B cell (primary cell): ENCODE measurements around the gene CACNA2D1. TPM values are rescaled to one million over a fixed set of nuclear protein-coding genes. Genes with fewer than 3 reads are reported as not detected.

Experiments used
- ATAC-seq: fragments of 200-7000 bp; cut with Tn5 transposase; one replicate; pipeline ENCODE4 v1.10.0; 2021; ENCODE audit warnings: low read depth, mild to moderate bottlenecking, moderate number of reproducible peaks, moderate library complexity
- CTCF ChIA-PET: fragments of 350-600 bp; sonication (Branson Sonifier 250); formaldehyde crosslinking; loops from one replicate; lab custom pipeline; 2021; ENCODE audit warnings: antibody characterized with exemption, inconsistent platforms; lab: Charles Lee
- POLR2A ChIA-PET: fragments of 350-600 bp; sonication (Branson Sonifier 250); formaldehyde crosslinking; loops from one replicate; lab custom pipeline; 2021; ENCODE audit warnings: antibody characterized with exemption; lab: Charles Lee
- DNase-seq: peaks from one replicate; pipeline ENCODE4 v3.0.0; 2013
- H2AFZ ChIP-seq: 2 replicates; pipeline ENCODE4 v1.6.1; 2012; ENCODE audit warnings: mild to moderate bottlenecking, low read depth, low read length; ENCODE audit not compliant: insufficient read depth, poor library complexity, severe bottlenecking
- H3K27ac ChIP-seq, 2 donors: 1 replicate in 1 of 2; 2 replicates in 1 of 2; pipeline ENCODE4 v1.5.1; 2012 to 2013; ENCODE audit warnings: low read length in 2 of 2, mild to moderate bottlenecking in 2 of 2, moderate library complexity in 1 of 2
- H3K27me3 ChIP-seq, 4 experiments: fragments of 200-600 bp in 1 of 4; sonication (generic) in 1 of 4; replicated peaks in 1 of 4; 1 replicate in 2 of 4; 2 replicates in 2 of 4; pipeline versions ENCODE4 v1.6.1 to v1.7.0; 2013 to 2016; ENCODE audit warnings: low read length in 3 of 4, mild to moderate bottlenecking in 2 of 4, mixed read lengths in 1 of 4, moderate library complexity in 1 of 4; ENCODE audit not compliant: insufficient read depth in 4 of 4, control insufficient read depth in 3 of 4; ENCODE audit errors: control extremely low read depth in 1 of 4
- H3K36me3 ChIP-seq, 2 experiments: replicated peaks in 1 of 2; 1 replicate in 1 of 2; 2 replicates in 1 of 2; pipeline versions ENCODE4 v1.6.1 to v1.7.1; 2013; ENCODE audit warnings: low read length in 1 of 2; ENCODE audit not compliant: insufficient read depth in 2 of 2, control insufficient read depth in 1 of 2; ENCODE audit errors: control extremely low read depth in 1 of 2, extremely low read depth in 1 of 2
- H3K4me1 ChIP-seq, 2 donors: fragments of 200-600 bp in 1 of 2; sonication (generic) in 1 of 2; 1 replicate in 1 of 2; 2 replicates in 1 of 2; pipeline versions ENCODE4 v1.5.1 to v1.6.1; 2013 to 2017; ENCODE audit warnings: low read length in 2 of 2; ENCODE audit not compliant: control insufficient read depth in 2 of 2, insufficient read depth in 2 of 2
- H3K4me2 ChIP-seq: replicated peaks from 2 replicates; pipeline ENCODE3; 2012; ENCODE audit warnings: mild to moderate bottlenecking, low read depth, low read length; ENCODE audit not compliant: poor library complexity, severe bottlenecking
- H3K4me3 ChIP-seq, 5 experiments: fragments of 200-600 bp in 1 of 5; sonication (generic) in 1 of 5; 1 replicate in 3 of 5; 2 replicates in 2 of 5; pipeline versions ENCODE4 v1.5.1 to v1.7.0; 2011 to 2016; ENCODE audit warnings: low read length in 4 of 5, mild to moderate bottlenecking in 4 of 5, low read depth in 2 of 5, control low read depth in 1 of 5, moderate library complexity in 1 of 5; ENCODE audit not compliant: insufficient read depth in 1 of 5; ENCODE audit errors: control extremely low read depth in 1 of 5, extremely low read depth in 1 of 5
- H3K79me2 ChIP-seq: fragments of 200-600 bp; sonication (generic); one replicate; pipeline ENCODE4 v1.6.0; 2016; ENCODE audit warnings: low read length; ENCODE audit not compliant: control insufficient read depth, insufficient read depth
- H3K9ac ChIP-seq: fragments of 200-600 bp; sonication (generic); 2 replicates; pipeline ENCODE4 v1.6.1; 2017; ENCODE audit warnings: mild to moderate bottlenecking, low read length, moderate library complexity
- H3K9me3 ChIP-seq, 3 donors: one replicate each; pipeline versions ENCODE4 v1.6.1 to v1.7.1; 2013; ENCODE audit warnings: low read length in 2 of 3; ENCODE audit not compliant: control insufficient read depth in 2 of 3, insufficient read depth in 1 of 3; ENCODE audit errors: control extremely low read depth in 1 of 3
- H4K20me1 ChIP-seq: 2 replicates; pipeline ENCODE4 v1.6.0; 2012; ENCODE audit warnings: mild to moderate bottlenecking, low read length; ENCODE audit not compliant: insufficient read depth, control insufficient read depth, poor library complexity, severe bottlenecking
- H3K27ac Mint-ChIP-seq: one replicate; pipeline ENCODE4 v1.8.0; 2021; ENCODE audit warnings: mixed read lengths
- H3K27me3 Mint-ChIP-seq: one replicate; pipeline ENCODE4 v1.8.0; 2021; ENCODE audit warnings: mixed read lengths
- H3K4me1 Mint-ChIP-seq: one replicate; pipeline ENCODE4 v1.8.0; 2021; ENCODE audit warnings: mixed read lengths
- H3K4me3 Mint-ChIP-seq: one replicate; pipeline ENCODE4 v1.8.0; 2021; ENCODE audit warnings: mixed read lengths
- H3K9me3 Mint-ChIP-seq: one replicate; pipeline ENCODE4 v1.8.0; 2022; ENCODE audit warnings: mixed read lengths; ENCODE audit not compliant: insufficient read depth
- EZH2 ChIP-seq: IDR thresholded peaks from 2 replicates; pipeline ENCODE4 v1.6.1; 2012; ENCODE audit warnings: borderline replicate concordance, low read depth, mild to moderate bottlenecking, moderate library complexity, low read length; ENCODE audit not compliant: insufficient read depth, poor library complexity, severe bottlenecking
- WGBS: methylation state at CpG from one replicate; pipeline ENCODE4 v1.1.5; 2013; ENCODE audit warnings: missing lambda C conversion rate; ENCODE audit not compliant: insufficient coverage; 5-methylcytosine and 5-hydroxymethylcytosine counted together
- intact Hi-C: fragments of 100-400 bp; cut with micrococcal nuclease; formaldehyde crosslinking; loops from one replicate; pipeline ENCODE4 v1.10.0; 2022
- polyA plus RNA-seq: library from polyadenylated mRNA; depleted of rRNA; stranded (reverse); fragments of >200 nt; gene quantifications from 2 replicates; pipeline ENCODE4 v1.2.3, GENCODE V29; 2012
- total RNA-seq, 2 donors: library from RNA; stranded (reverse); fragments of 120-200 nt in 1 of 2; gene quantifications; 1 replicate in 1 of 2; 2 replicates in 1 of 2; pipeline versions ENCODE4 v1.2.3 to v1.2.4, GENCODE V29; 2013 to 2022
- TF ChIP-seq, protein P1 (sequence below): fragments of 200-600 bp; IDR thresholded peaks from one replicate; pipeline ENCODE4 v1.8.0; 2022; ENCODE audit warnings: antibody characterized with exemption, mild to moderate bottlenecking

CACNA2D1 gene
- total and polyA plus RNA-seq, 2 donors (not counting 1 experiment from before 2014, with no cell fraction given) = not detected

DNA sequence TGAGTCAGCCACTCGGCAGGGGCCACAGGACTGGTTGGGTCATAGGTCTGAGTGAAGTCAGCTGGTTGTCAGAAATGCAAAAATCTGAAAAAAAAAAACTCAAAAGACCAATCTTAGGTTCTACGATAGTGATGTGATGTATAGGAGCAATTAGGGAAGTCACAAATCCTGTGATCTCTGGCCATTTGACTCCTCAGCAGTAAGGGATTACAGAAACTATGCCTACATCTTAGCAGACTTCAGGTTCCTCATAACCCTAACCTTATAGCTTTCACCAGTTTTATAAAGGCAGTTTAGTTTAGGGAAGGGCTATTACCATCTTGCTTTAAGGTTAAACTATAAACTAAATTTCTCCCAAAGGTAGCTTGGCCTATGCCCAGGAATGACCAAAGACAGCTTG lies 510.6 kb downstream of the CACNA2D1 start:
- no peaks in the 10 kb centered on the region for H3K27me3 Mint-ChIP-seq
- Histone ChIP-seq H3K9ac (no peak overlapping the region), H3K27ac (no peak overlapping the region), H3K79me2 (no peaks in the 10 kb centered on the region), H3K4me2 (no peak overlapping the region), H3K4me3 (no peak overlapping the region), H3K36me3 (no peaks in the 10 kb centered on the region), H2AFZ (no peak overlapping the region), H3K27me3 (no peaks in the 10 kb centered on the region), H4K20me1 (no peaks in the 10 kb centered on the region), H3K9me3 (no peaks in the 10 kb centered on the region), H3K4me1 (no peaks in the 10 kb centered on the region)
- ATAC-seq = no peak
- H3K4me3 Mint-ChIP-seq = no peak overlapping the region
- H3K9me3 Mint-ChIP-seq = no peaks in the 10 kb centered on the region
- H3K4me1 Mint-ChIP-seq = no peaks in the 10 kb centered on the region
- DNase-seq = no peak
- ChIA-PET CTCF (no interaction called here), POLR2A (no interaction called here)
- TF ChIP-seq, protein P1, sequence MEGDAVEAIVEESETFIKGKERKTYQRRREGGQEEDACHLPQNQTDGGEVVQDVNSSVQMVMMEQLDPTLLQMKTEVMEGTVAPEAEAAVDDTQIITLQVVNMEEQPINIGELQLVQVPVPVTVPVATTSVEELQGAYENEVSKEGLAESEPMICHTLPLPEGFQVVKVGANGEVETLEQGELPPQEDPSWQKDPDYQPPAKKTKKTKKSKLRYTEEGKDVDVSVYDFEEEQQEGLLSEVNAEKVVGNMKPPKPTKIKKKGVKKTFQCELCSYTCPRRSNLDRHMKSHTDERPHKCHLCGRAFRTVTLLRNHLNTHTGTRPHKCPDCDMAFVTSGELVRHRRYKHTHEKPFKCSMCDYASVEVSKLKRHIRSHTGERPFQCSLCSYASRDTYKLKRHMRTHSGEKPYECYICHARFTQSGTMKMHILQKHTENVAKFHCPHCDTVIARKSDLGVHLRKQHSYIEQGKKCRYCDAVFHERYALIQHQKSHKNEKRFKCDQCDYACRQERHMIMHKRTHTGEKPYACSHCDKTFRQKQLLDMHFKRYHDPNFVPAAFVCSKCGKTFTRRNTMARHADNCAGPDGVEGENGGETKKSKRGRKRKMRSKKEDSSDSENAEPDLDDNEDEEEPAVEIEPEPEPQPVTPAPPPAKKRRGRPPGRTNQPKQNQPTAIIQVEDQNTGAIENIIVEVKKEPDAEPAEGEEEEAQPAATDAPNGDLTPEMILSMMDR = no peak
- TF ChIP-seq EZH2 = no peak
- intact Hi-C loops = no loop called here
- WGBS = no CpG with 5 or more reads among the region's 2 CpGs
- no peak overlapping the region for H3K27ac Mint-ChIP-seq

DNA sequence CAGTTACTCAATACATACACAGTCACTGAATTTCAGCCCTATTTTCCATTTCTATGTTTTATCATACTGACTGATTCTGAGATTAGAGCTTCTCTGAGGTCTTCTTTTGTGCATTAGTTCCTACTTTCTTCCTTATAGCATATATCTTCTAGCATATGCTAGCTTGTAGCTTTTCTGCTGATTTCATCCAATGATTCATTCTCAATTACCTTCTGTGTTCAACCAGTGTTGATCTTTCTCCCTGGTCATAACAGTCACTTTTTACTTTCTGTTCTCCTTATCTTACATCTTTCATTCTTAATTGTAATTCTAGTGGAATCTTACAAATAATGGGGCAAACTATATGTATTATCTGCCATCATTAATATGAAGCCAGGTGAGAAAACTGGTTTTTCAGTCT lies 514.2 kb downstream of the CACNA2D1 start:
- Histone ChIP-seq H3K4me1 (no peaks in the 10 kb centered on the region), H3K9me3 (no peaks in the 10 kb centered on the region), H3K79me2 (no peaks in the 10 kb centered on the region), H3K4me2 (no peak overlapping the region), H3K27ac (no peak overlapping the region), H2AFZ (no peak overlapping the region), H3K9ac (no peak overlapping the region), H3K4me3 (no peak overlapping the region), H3K27me3 (no peaks in the 10 kb centered on the region), H4K20me1 (no peaks in the 10 kb centered on the region), H3K36me3 (no peaks in the 10 kb centered on the region)
- intact Hi-C loops = no loop called here
- ChIA-PET CTCF (no interaction called here), POLR2A (no interaction called here)
- no peaks in the 10 kb centered on the region for H3K27me3 Mint-ChIP-seq
- ATAC-seq (no peak), DNase-seq (no peak)
- no peaks in the 10 kb centered on the region for H3K9me3 Mint-ChIP-seq
- no peak overlapping the region for H3K27ac Mint-ChIP-seq
- no peak overlapping the region for H3K4me3 Mint-ChIP-seq
- no peak for TF ChIP-seq EZH2
- TF ChIP-seq, protein P1 = no peak
- H3K4me1 Mint-ChIP-seq = no peaks in the 10 kb centered on the region
